ENCODE measurements around the gene MRPS25.

The MRPS25 gene

GRCh38 chr3:15065550-15066007 lies 464 bp upstream of the MRPS25 start:
- TF ChIP-seq CTCF (IDR thresholded peaks at IDR 0.05; ENCODE audit: low read depth, low read length): no peak

GRCh38 chr3:15064299-15064834 lies 748 bp downstream of the MRPS25 start:
- H3K4me3 ChIP-seq (ENCODE audit: low read depth, low read length): peak overlapping the region; percentile 88
- no peak for TF ChIP-seq CTCF (IDR thresholded peaks at IDR 0.05; ENCODE audit: low read depth, low read length)

More at GRCh38 chr3:15065550-15066007, 464 bp upstream of the MRPS25 start:
- H3K4me3 ChIP-seq (ENCODE audit: low read depth, low read length): peak overlapping the region; percentile 88

- TF ChIP-seq CTCF (IDR thresholded peaks at IDR 0.05; ENCODE audit: low read depth, low read length): no peak
These were observed 1.3 kb downstream of the MRPS25 start for GRCh38 chr3:15063656-15064286.

GRCh38 chr3:15063238-15063637 lies 1.9 kb downstream of the MRPS25 start:
- no peak overlapping the region for H3K4me3 ChIP-seq (ENCODE audit: low read depth, low read length)
- TF ChIP-seq CTCF (IDR thresholded peaks at IDR 0.05; ENCODE audit: low read depth, low read length): no peak

More at GRCh38 chr3:15063656-15064286, 1.3 kb downstream of the MRPS25 start:
- H3K4me3 ChIP-seq (ENCODE audit: low read depth, low read length): peak overlapping the region; percentile 88

- TF ChIP-seq CTCF (IDR thresholded peaks at IDR 0.05; ENCODE audit: low read depth, low read length): no peak
These were observed 5.1 kb downstream of the MRPS25 start for GRCh38 chr3:15060029-15060428.

GRCh38 chr3:15056676-15057404 lies 8.3 kb downstream of the MRPS25 start:
- no peak overlapping the region for H3K4me3 ChIP-seq (ENCODE audit: low read depth, low read length)
- TF ChIP-seq CTCF (IDR thresholded peaks at IDR 0.05; ENCODE audit: low read depth, low read length): no peak

More at GRCh38 chr3:15060029-15060428, 5.1 kb downstream of the MRPS25 start:
- no peak overlapping the region for H3K4me3 ChIP-seq (ENCODE audit: low read depth, low read length)

Measured in WI38 (cell line).